Measurements from ENCODE around the gene ZNF879. TPM values are rescaled to one million over a fixed set of nuclear protein-coding genes. Genes with fewer than 3 reads are reported as not detected.

Gene ZNF879
- total RNA-seq, 4 donors from 2014 or later = 3.0 to 8.2 (median 6.3) TPM

- intact Hi-C loops (cut with DNase I; ENCODE audit: low total_unique reads) = no loop called here
- in situ Hi-C loops (cut with MboI; ENCODE audit: low pct_ligation_motif_present in 1 of 4, low pct_unique_long_range_greater_than_20kb in 1 of 4, low sequenced_read_pairs in 3 of 4) = no loop called here
- no peak for TF ChIP-seq EP300 (IDR thresholded peaks at IDR 0.05; ENCODE audit: low read depth)
- no peak for TF ChIP-seq CTCF (IDR thresholded peaks at IDR 0.05)
- TF ChIP-seq POLR2AphosphoS5 (IDR thresholded peaks at IDR 0.05) = no peak
- TF ChIP-seq POLR2A (IDR thresholded peaks at IDR 0.05) = no peak
- H3K4me3 ChIP-seq = no peak overlapping the region
- H3K4me1 ChIP-seq = no peaks in the 10 kb centered on the region
- DNase-seq = no peak
- H3K27me3 ChIP-seq = peaks cover 26% of the 10 kb centered on the region
- H3K9me3 ChIP-seq = peaks cover 3 to 7% of the 10 kb centered on the region in 2 donors
- no peaks in the 10 kb centered on the region for H3K36me3 ChIP-seq
- WGBS, 2 donors (ENCODE audit: low coverage in 1 of 2) = 63% methylated on average over 14 of the region's 20 CpGs; no CpG with 5 or more reads in 1 of the 2 donors
- H3K27ac ChIP-seq = no peak overlapping the region
Observed at GRCh38 chr5:178993236-178993765, 30.3 kb upstream of the ZNF879 start.

- Histone ChIP-seq H3K27ac (no peak overlapping the region), H3K27me3 (peaks cover 26% of the 10 kb centered on the region), H3K4me1 (no peaks in the 10 kb centered on the region), H3K4me3 (no peak overlapping the region), H3K9me3 (peaks cover 3 to 7% of the 10 kb centered on the region in 2 donors), H3K36me3 (no peaks in the 10 kb centered on the region)
- in situ Hi-C loops (cut with MboI; ENCODE audit: low pct_ligation_motif_present in 1 of 4, low pct_unique_long_range_greater_than_20kb in 1 of 4, low sequenced_read_pairs in 3 of 4) = no loop called here
- 56% methylated on average over 45 of the region's 53 CpGs; no CpG with 5 or more reads in 1 of the 2 donors for WGBS, 2 donors (ENCODE audit: low coverage in 1 of 2)
- no peak for DNase-seq
- no peak for TF ChIP-seq EP300 (IDR thresholded peaks at IDR 0.05; ENCODE audit: low read depth)
- no peak for TF ChIP-seq CTCF (IDR thresholded peaks at IDR 0.05)
- no peak for TF ChIP-seq POLR2A (IDR thresholded peaks at IDR 0.05)
- no peak for TF ChIP-seq POLR2AphosphoS5 (IDR thresholded peaks at IDR 0.05)
- intact Hi-C loops (cut with DNase I; ENCODE audit: low total_unique reads) = no loop called here
Observed at GRCh38 chr5:178993955-178994579, 29.5 kb upstream of the ZNF879 start.

GRCh38 chr5:178994580-178995340, 28.8 kb upstream of the ZNF879 start, which contains the start of gene GRM6:
Gene GRM6, minus strand, starts transcription at chr5:178995320. Its CDS starts 376 bp downstream, at chr5:178994944.
- TF ChIP-seq POLR2A (IDR thresholded peaks at IDR 0.05) (no peak), POLR2AphosphoS5 (IDR thresholded peaks at IDR 0.05) (no peak), CTCF (IDR thresholded peaks at IDR 0.05) (no peak), EP300 (IDR thresholded peaks at IDR 0.05; ENCODE audit: low read depth) (no peak)
- Histone ChIP-seq H3K27me3 (peaks cover 26% of the 10 kb centered on the region), H3K4me3 (no peak within 1 kb of the TSS), H3K4me1 (no peaks in the 10 kb centered on the region), H3K36me3 (no peaks in the 10 kb centered on the region), H3K27ac (no peak within 1 kb of the TSS), H3K9me3 (peaks cover 1 to 5% of the 10 kb centered on the region in 2 donors)
- intact Hi-C loops (cut with DNase I; ENCODE audit: low total_unique reads) (no loop called here), in situ Hi-C loops (cut with MboI; ENCODE audit: low pct_ligation_motif_present in 1 of 4, low pct_unique_long_range_greater_than_20kb in 1 of 4, low sequenced_read_pairs in 3 of 4) (no loop called here)
- WGBS, 2 donors (ENCODE audit: low coverage in 1 of 2) = 36% methylated on average over 13 of the region's 97 CpGs; no CpG with 5 or more reads in 1 of the 2 donors
- DNase-seq = no peak

- H3K27ac ChIP-seq = no peak overlapping the region
- no peak for DNase-seq
- 3 to 24% methylated on average over 5 to 6 of the region's 6 CpGs for WGBS, 2 donors (ENCODE audit: low coverage in 1 of 2)
- in situ Hi-C loops (cut with MboI; ENCODE audit: low pct_ligation_motif_present in 1 of 4, low pct_unique_long_range_greater_than_20kb in 1 of 4, low sequenced_read_pairs in 3 of 4) = no loop called here
- H3K4me3 ChIP-seq = no peak overlapping the region
- H3K4me1 ChIP-seq = no peaks in the 10 kb centered on the region
- H3K27me3 ChIP-seq = peaks cover 26% of the 10 kb centered on the region
- peaks cover 1 to 3% of the 10 kb centered on the region in 2 donors for H3K9me3 ChIP-seq
- no peaks in the 10 kb centered on the region for H3K36me3 ChIP-seq
- TF ChIP-seq CTCF (IDR thresholded peaks at IDR 0.05) (no peak), POLR2A (IDR thresholded peaks at IDR 0.05) (no peak), POLR2AphosphoS5 (IDR thresholded peaks at IDR 0.05) (no peak), EP300 (IDR thresholded peaks at IDR 0.05; ENCODE audit: low read depth) (no peak)
- intact Hi-C loops (cut with DNase I; ENCODE audit: low total_unique reads) = no loop called here
Observed at GRCh38 chr5:178995341-178995690, 28.3 kb upstream of the ZNF879 start.

All from transverse colon (tissue), 4 donors.